ENCODE data around the gene CROCC2.

The CROCC2 gene

GRCh38 chr2:241038374-241039180 lies 132.4 kb downstream of the CROCC2 start:
- no peak for DNase-seq (ENCODE audit: low spot score)

- no peak for DNase-seq (ENCODE audit: low spot score)
Measured at GRCh38 chr2:241039416-241039815, 133.3 kb downstream of the CROCC2 start.

GRCh38 chr2:241040081-241040803 lies 134.1 kb downstream of the CROCC2 start:
- no peak for DNase-seq (ENCODE audit: low spot score)

- no peak for DNase-seq (ENCODE audit: low spot score)
Measured at GRCh38 chr2:241041589-241042158, 135.5 kb downstream of the CROCC2 start.
